GM12878 (cell line): ENCODE data around the gene HENMT1. TPM values are rescaled to one million over a fixed set of nuclear protein-coding genes. Genes with fewer than 3 reads are reported as not detected.

Source experiments
- ATAC-seq: fragments of 200-7000 bp; cut with Tn5 transposase; 3 replicates; pipeline ENCODE4 v1.9.1; 2020; ENCODE audit warnings: mild to moderate bottlenecking, moderate library complexity
- BruUV-seq: library from RNA; stranded (reverse); fragments of 400-500 nt; replicated peaks from 2 replicates; lab custom pipeline; 2021; lab: Mats Ljungman, UMichigan
- CTCF ChIA-PET: fragments of 300-600 bp; sonication (Branson Sonifier 250); formaldehyde crosslinking; extraction: SDS; loops from one replicate; lab custom pipeline; 2021; ENCODE audit warnings: inconsistent platforms; lab: Yijun Ruan, JAX
- POLR2A ChIA-PET: fragments of 350-600 bp; formaldehyde crosslinking; extraction: SDS; loops from one replicate; lab custom pipeline; 2021; ENCODE audit warnings: inconsistent platforms; lab: Charles Lee
- RAD21 ChIA-PET: fragments of 300-600 bp; sonication (Branson Sonifier 250); formaldehyde crosslinking; loops from one replicate; lab custom pipeline; 2023; ENCODE audit warnings: antibody characterized with exemption; ENCODE audit not compliant: unreplicated experiment; lab: Charles Lee
- SMC1A ChIA-PET: fragments of 300-600 bp; sonication (Branson Sonifier 250); formaldehyde crosslinking; loops from one replicate; lab custom pipeline; 2023; ENCODE audit not compliant: unreplicated experiment, uncharacterized antibody; lab: Charles Lee
- DNase-seq: peaks from one replicate; pipeline ENCODE4 v3.0.0-alpha.2; 2011; ENCODE audit warnings: low read depth, low spot score
- FAIRE-seq: peaks from 3 replicates; lab custom pipeline; 2011; peaks lifted over from hg19 to GRCh38; lab: Jason Lieb, UNC
- H2AFZ ChIP-seq: 2 replicates; pipeline ENCODE4 v1.6.0; 2011; ENCODE audit warnings: low read depth, low read length, control low read depth; ENCODE audit not compliant: control insufficient read depth
- H3K27ac ChIP-seq: 2 replicates; pipeline ENCODE4 v1.5.1; 2011; ENCODE audit warnings: control low read depth; ENCODE audit not compliant: control insufficient read depth, insufficient read depth
- H3K27me3 ChIP-seq, 2 experiments: replicated peaks in 1 of 2; 2 replicates each; pipeline versions ENCODE4 v1.6.0 to v1.6.1; 2011; ENCODE audit warnings: low read length in 1 of 2; ENCODE audit not compliant: control insufficient read depth in 2 of 2, insufficient read depth in 2 of 2
- H3K36me3 ChIP-seq, 2 experiments: 2 replicates each; pipeline ENCODE4 v1.5.1; 2011; ENCODE audit warnings: low read length in 1 of 2; ENCODE audit not compliant: control insufficient read depth in 2 of 2, insufficient read depth in 2 of 2
- H3K4me1 ChIP-seq: 2 replicates; pipeline ENCODE4 v1.6.1; 2011; ENCODE audit warnings: mild to moderate bottlenecking, low read length, moderate library complexity, mixed read lengths; ENCODE audit not compliant: control insufficient read depth, insufficient read depth
- H3K4me2 ChIP-seq: 2 replicates; pipeline ENCODE4 v1.6.0; 2011; ENCODE audit warnings: control low read depth; ENCODE audit not compliant: control insufficient read depth, insufficient read depth
- H3K4me3 ChIP-seq: fragments of 200-600 bp; sonication (generic); 2 replicates; pipeline ENCODE4 v1.5.1; 2016
- H3K79me2 ChIP-seq: 2 replicates; pipeline ENCODE4 v1.6.0; 2011; ENCODE audit warnings: low read length; ENCODE audit not compliant: control insufficient read depth, insufficient read depth
- H3K9ac ChIP-seq: 2 replicates; pipeline ENCODE4 v1.8.0; 2011; ENCODE audit warnings: low read length, control low read depth, mixed read lengths; ENCODE audit not compliant: control insufficient read depth, insufficient read depth
- H3K9me3 ChIP-seq: replicated peaks from 3 replicates; pipeline ENCODE4 v1.5.1; 2011; ENCODE audit warnings: mild to moderate bottlenecking, low read length; ENCODE audit not compliant: control insufficient read depth, insufficient read depth
- H4K20me1 ChIP-seq: 2 replicates; pipeline ENCODE4 v1.6.0; 2011; ENCODE audit not compliant: control insufficient read depth, insufficient read depth
- BMI1 ChIP-seq: fragments of 450-650 bp; IDR thresholded peaks from 2 replicates; pipeline ENCODE4 v1.6.1; 2016; ENCODE audit warnings: mild to moderate bottlenecking, moderate library complexity, borderline replicate concordance
- FOXM1 ChIP-seq: IDR thresholded peaks from 2 replicates; pipeline ENCODE4 v1.6.1; 2012; ENCODE audit warnings: low read depth, mild to moderate bottlenecking, inconsistent platforms, low read length, moderate library complexity
- IRF3 ChIP-seq: fragments of 450-650 bp; IDR thresholded peaks from 2 replicates; pipeline ENCODE4 v1.6.1; 2014; ENCODE audit warnings: mild to moderate bottlenecking
- IRF5 ChIP-seq: fragments of 450-650 bp; IDR thresholded peaks from 2 replicates; pipeline ENCODE4 v1.6.1; 2017; ENCODE audit warnings: borderline replicate concordance
- JUNB ChIP-seq: IDR thresholded peaks from 2 replicates; pipeline ENCODE4 v1.6.1; 2016; ENCODE audit warnings: antibody characterized with exemption, mild to moderate bottlenecking
- MEF2B ChIP-seq: fragments of 450-650 bp; IDR thresholded peaks from 2 replicates; pipeline ENCODE4 v1.6.1; 2018; ENCODE audit warnings: mild to moderate bottlenecking, moderate library complexity; ENCODE audit not compliant: partially characterized antibody, poor library complexity, severe bottlenecking
- MXI1 ChIP-seq: fragments of 150-350 bp; IDR thresholded peaks from 2 replicates; pipeline ENCODE4 v1.6.1; 2011; ENCODE audit warnings: low read depth, mild to moderate bottlenecking, inconsistent platforms, low read length, improper control_type of control experiment
- NFYB ChIP-seq: IDR thresholded peaks from 2 replicates; pipeline ENCODE4 v1.6.1; 2011; ENCODE audit warnings: low read depth, mild to moderate bottlenecking, low read length, improper control_type of control experiment, moderate library complexity; ENCODE audit not compliant: insufficient read depth
- PAX5 ChIP-seq: IDR thresholded peaks from 2 replicates; pipeline ENCODE4 v1.6.1; 2011; ENCODE audit warnings: low read depth, low read length, borderline replicate concordance
- PKNOX1 ChIP-seq: fragments of 450-650 bp; IDR thresholded peaks from 2 replicates; pipeline ENCODE4 v1.6.1; 2016; ENCODE audit warnings: mild to moderate bottlenecking
- TCF12 ChIP-seq: IDR thresholded peaks from 2 replicates; pipeline ENCODE4 v1.6.1; 2011; ENCODE audit warnings: low read depth, mild to moderate bottlenecking, low read length
- ZBTB33 ChIP-seq: fragments of 450-650 bp; IDR thresholded peaks from 2 replicates; pipeline ENCODE4 v1.6.1; 2017; ENCODE audit warnings: mild to moderate bottlenecking
- ZBTB40 ChIP-seq: fragments of 450-650 bp; IDR thresholded peaks from 2 replicates; pipeline ENCODE4 v1.6.1; 2016; ENCODE audit warnings: mild to moderate bottlenecking, moderate library complexity, borderline replicate concordance
- WGBS: methylation state at CpG from one replicate; pipeline ENCODE4 v1.1.6; 2016; ENCODE audit warnings: low lambda C conversion rate; ENCODE audit not compliant: insufficient replicate concordance, insufficient coverage; ENCODE audit errors: missing lambda C conversion rate; 5-methylcytosine and 5-hydroxymethylcytosine counted together
- in situ Hi-C: fragments of 300-500 bp; cut with MboI; formaldehyde crosslinking; loops from 9 replicates; pipeline ENCODE4 v1.14.3; 2018; ENCODE audit warnings: mixed read lengths
- intact Hi-C: fragments of 100-400 bp; cut with micrococcal nuclease; formaldehyde crosslinking; loops from one replicate; pipeline ENCODE4 v1.14.2; 2022; ENCODE audit not compliant: unreplicated experiment
- polyA plus RNA-seq, 11 experiments: library from polyadenylated mRNA; depleted of rRNA in 4 of 11; unstranded in 6 of 11; stranded (reverse) in 5 of 11; fragments of >200 nt; fragmentation: Nextera tagmentation in 4 of 11; fragmentation: Illumina TruSeq in 1 of 11; extraction: Ambion mirVana in 4 of 11; extraction: Trizol in 1 of 11; gene quantifications; 1 replicate in 1 of 11; 2 replicates in 10 of 11; pipeline versions ENCODE4 v1.2.1 to v1.2.3, GENCODE V29; 2011 to 2016; ENCODE audit warnings: inconsistent platforms in 2 of 11, missing spikeins in 2 of 11, low read depth in 1 of 11
- total RNA-seq, 4 experiments: library from RNA; depleted of rRNA in 3 of 4; stranded (reverse); fragments of >200 nt in 3 of 4; fragmentation: Illumina TruSeq in 1 of 4; extraction: Trizol in 1 of 4; gene quantifications; 2 replicates each; pipeline versions ENCODE4 v1.2.1 to v1.2.3, GENCODE V29; 2013 to 2021

HENMT1 gene
- total and polyA plus RNA-seq, 10 of the 15 experiments (the other 5 are each of a cell fraction or from before 2014, with no cell fraction given), result 4.4 to 15.6 (median 10.4) TPM

- 83% methylated on average over 2 of the region's 2 CpGs for WGBS
- Histone ChIP-seq H3K79me2 (no peaks in the 10 kb centered on the region), H3K4me2 (no peak overlapping the region), H3K27ac (no peak overlapping the region), H3K27me3 (no peaks in the 10 kb centered on the region), H3K4me3 (no peak overlapping the region), H4K20me1 (no peaks in the 10 kb centered on the region), H3K36me3 (no peaks in the 10 kb centered on the region; a peak in 1 of 4 replicates), H3K4me1 (no peaks in the 10 kb centered on the region), H3K9me3 (no peaks in the 10 kb centered on the region), H3K9ac (no peak overlapping the region), H2AFZ (no peak overlapping the region)
- in situ Hi-C loops, result no loop called here
- BruUV-seq, result no TSS peak
- intact Hi-C loops, result no loop called here
- DNase-seq (no peak), FAIRE-seq (no peak), ATAC-seq (no peak)
- no peak for TF ChIP-seq PKNOX1
- no peak for TF ChIP-seq IRF5
- TF ChIP-seq TCF12, result no peak
- no peak for TF ChIP-seq FOXM1
- TF ChIP-seq NFYB, result no peak
- TF ChIP-seq ZBTB40, result no peak
- TF ChIP-seq BMI1, result no peak
- TF ChIP-seq MXI1, result no peak
- TF ChIP-seq PAX5, result no peak
- TF ChIP-seq JUNB, result no peak
- no peak for TF ChIP-seq IRF3
- no peak for TF ChIP-seq ZBTB33
- no peak for TF ChIP-seq MEF2B
- ChIA-PET CTCF (no interaction called here), RAD21 (interaction anchor here (0.6 kb wide), 1 partner anchor 523 kb away, joined by 3 read pairs; no protein-coding TSS in a partner anchor), POLR2A (no interaction called here), SMC1A (interaction anchor here (0.8 kb wide), 1 partner anchor 66 kb away, joined by 3 read pairs; no protein-coding TSS in a partner anchor)
Observed at GRCh38 chr1:108636876-108637275, 24.0 kb downstream of the HENMT1 start.
